Measurements from ENCODE around the gene B4GALNT3.

DNA sequence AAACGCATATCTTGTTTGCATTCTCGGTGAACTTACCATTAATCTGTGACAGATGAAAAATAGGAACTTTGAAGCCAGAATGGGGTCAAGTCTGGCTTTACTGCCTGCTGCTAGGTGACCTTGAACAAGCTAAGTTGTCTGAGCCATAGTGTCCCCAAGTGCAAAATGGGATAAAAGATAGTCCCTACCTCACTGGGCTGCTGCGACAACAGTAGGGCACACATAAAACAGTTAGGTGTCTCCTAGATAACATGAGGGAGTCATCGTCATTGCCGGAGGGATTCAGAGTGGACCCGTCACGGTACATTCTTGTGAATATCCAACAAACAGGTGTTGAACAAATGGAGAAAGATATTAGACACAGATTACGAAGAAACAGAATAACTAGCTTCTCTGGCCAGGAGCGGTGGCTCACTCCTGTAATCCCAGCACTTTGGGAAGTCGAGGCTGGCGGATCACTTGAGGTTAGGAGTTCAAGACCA, 132.3 kb downstream of the B4GALNT3 start:
- TF ChIP-seq POLR2A (IDR thresholded peaks at IDR 0.05) = no peak
- TF ChIP-seq, protein P1, sequence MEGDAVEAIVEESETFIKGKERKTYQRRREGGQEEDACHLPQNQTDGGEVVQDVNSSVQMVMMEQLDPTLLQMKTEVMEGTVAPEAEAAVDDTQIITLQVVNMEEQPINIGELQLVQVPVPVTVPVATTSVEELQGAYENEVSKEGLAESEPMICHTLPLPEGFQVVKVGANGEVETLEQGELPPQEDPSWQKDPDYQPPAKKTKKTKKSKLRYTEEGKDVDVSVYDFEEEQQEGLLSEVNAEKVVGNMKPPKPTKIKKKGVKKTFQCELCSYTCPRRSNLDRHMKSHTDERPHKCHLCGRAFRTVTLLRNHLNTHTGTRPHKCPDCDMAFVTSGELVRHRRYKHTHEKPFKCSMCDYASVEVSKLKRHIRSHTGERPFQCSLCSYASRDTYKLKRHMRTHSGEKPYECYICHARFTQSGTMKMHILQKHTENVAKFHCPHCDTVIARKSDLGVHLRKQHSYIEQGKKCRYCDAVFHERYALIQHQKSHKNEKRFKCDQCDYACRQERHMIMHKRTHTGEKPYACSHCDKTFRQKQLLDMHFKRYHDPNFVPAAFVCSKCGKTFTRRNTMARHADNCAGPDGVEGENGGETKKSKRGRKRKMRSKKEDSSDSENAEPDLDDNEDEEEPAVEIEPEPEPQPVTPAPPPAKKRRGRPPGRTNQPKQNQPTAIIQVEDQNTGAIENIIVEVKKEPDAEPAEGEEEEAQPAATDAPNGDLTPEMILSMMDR (IDR thresholded peaks at IDR 0.05) = no peak
